Erythroblast (primary cell): ENCODE data around the gene NEXN.

Source experiments
- GATA1 ChIP-seq: IDR thresholded peaks from 2 replicates; pipeline ENCODE4 v1.6.1; 2011; ENCODE audit warnings: low read depth, mild to moderate bottlenecking, control low read depth, low read length, moderate library complexity
- POLR2A ChIP-seq: IDR thresholded peaks from 2 replicates; pipeline ENCODE4 v1.6.1; 2011; ENCODE audit warnings: mild to moderate bottlenecking, low read length

GRCh38 chr1:77850082-77850481, 38.3 kb upstream of the NEXN start:
- TF ChIP-seq POLR2A (no peak), GATA1 (no peak)
